GM12878 (cell line): ENCODE data around the gene LIPE. TPM values are rescaled to one million over a fixed set of nuclear protein-coding genes. Genes with fewer than 3 reads are reported as not detected.

Experiments used
- ATAC-seq: fragments of 200-7000 bp; cut with Tn5 transposase; 3 replicates; pipeline ENCODE4 v1.9.1; 2020; ENCODE audit warnings: mild to moderate bottlenecking, moderate library complexity
- BruUV-seq: library from RNA; stranded (reverse); fragments of 400-500 nt; replicated peaks from 2 replicates; lab custom pipeline; 2021; lab: Mats Ljungman, UMichigan
- CTCF ChIA-PET: fragments of 300-600 bp; sonication (Branson Sonifier 250); formaldehyde crosslinking; extraction: SDS; loops from one replicate; lab custom pipeline; 2021; ENCODE audit warnings: inconsistent platforms; lab: Yijun Ruan, JAX
- POLR2A ChIA-PET: fragments of 350-600 bp; formaldehyde crosslinking; extraction: SDS; loops from one replicate; lab custom pipeline; 2021; ENCODE audit warnings: inconsistent platforms; lab: Charles Lee
- RAD21 ChIA-PET: fragments of 300-600 bp; sonication (Branson Sonifier 250); formaldehyde crosslinking; loops from one replicate; lab custom pipeline; 2023; ENCODE audit warnings: antibody characterized with exemption; ENCODE audit not compliant: unreplicated experiment; lab: Charles Lee
- SMC1A ChIA-PET: fragments of 300-600 bp; sonication (Branson Sonifier 250); formaldehyde crosslinking; loops from one replicate; lab custom pipeline; 2023; ENCODE audit not compliant: unreplicated experiment, uncharacterized antibody; lab: Charles Lee
- DNase-seq: peaks from one replicate; pipeline ENCODE4 v3.0.0-alpha.2; 2011; ENCODE audit warnings: low read depth, low spot score
- FAIRE-seq: peaks from 3 replicates; lab custom pipeline; 2011; peaks lifted over from hg19 to GRCh38; lab: Jason Lieb, UNC
- H2AFZ ChIP-seq: 2 replicates; pipeline ENCODE4 v1.6.0; 2011; ENCODE audit warnings: low read depth, low read length, control low read depth; ENCODE audit not compliant: control insufficient read depth
- H3K27ac ChIP-seq: 2 replicates; pipeline ENCODE4 v1.5.1; 2011; ENCODE audit warnings: control low read depth; ENCODE audit not compliant: control insufficient read depth, insufficient read depth
- H3K27me3 ChIP-seq, 2 experiments: replicated peaks in 1 of 2; 2 replicates each; pipeline versions ENCODE4 v1.6.0 to v1.6.1; 2011; ENCODE audit warnings: low read length in 1 of 2; ENCODE audit not compliant: control insufficient read depth in 2 of 2, insufficient read depth in 2 of 2
- H3K36me3 ChIP-seq, 2 experiments: 2 replicates each; pipeline ENCODE4 v1.5.1; 2011; ENCODE audit warnings: low read length in 1 of 2; ENCODE audit not compliant: control insufficient read depth in 2 of 2, insufficient read depth in 2 of 2
- H3K4me1 ChIP-seq: 2 replicates; pipeline ENCODE4 v1.6.1; 2011; ENCODE audit warnings: mild to moderate bottlenecking, low read length, moderate library complexity, mixed read lengths; ENCODE audit not compliant: control insufficient read depth, insufficient read depth
- H3K4me2 ChIP-seq: 2 replicates; pipeline ENCODE4 v1.6.0; 2011; ENCODE audit warnings: control low read depth; ENCODE audit not compliant: control insufficient read depth, insufficient read depth
- H3K4me3 ChIP-seq: fragments of 200-600 bp; sonication (generic); 2 replicates; pipeline ENCODE4 v1.5.1; 2016
- H3K79me2 ChIP-seq: 2 replicates; pipeline ENCODE4 v1.6.0; 2011; ENCODE audit warnings: low read length; ENCODE audit not compliant: control insufficient read depth, insufficient read depth
- H3K9ac ChIP-seq: 2 replicates; pipeline ENCODE4 v1.8.0; 2011; ENCODE audit warnings: low read length, control low read depth, mixed read lengths; ENCODE audit not compliant: control insufficient read depth, insufficient read depth
- H3K9me3 ChIP-seq: replicated peaks from 3 replicates; pipeline ENCODE4 v1.5.1; 2011; ENCODE audit warnings: mild to moderate bottlenecking, low read length; ENCODE audit not compliant: control insufficient read depth, insufficient read depth
- H4K20me1 ChIP-seq: 2 replicates; pipeline ENCODE4 v1.6.0; 2011; ENCODE audit not compliant: control insufficient read depth, insufficient read depth
- BACH1 ChIP-seq: fragments of 450-650 bp; IDR thresholded peaks from 2 replicates; pipeline ENCODE4 v1.6.1; 2017; ENCODE audit warnings: mild to moderate bottlenecking, borderline replicate concordance
- CEBPB ChIP-seq, 2 experiments: fragments of 150-350 bp in 1 of 2; IDR thresholded peaks; 2 replicates each; pipeline ENCODE4 v1.6.1; 2012 to 2014; ENCODE audit warnings: low read depth in 2 of 2, low read length in 2 of 2, borderline replicate concordance in 1 of 2, inconsistent platforms in 1 of 2
- MLLT1 ChIP-seq: fragments of 450-650 bp; IDR thresholded peaks from 2 replicates; pipeline ENCODE4 v1.6.1; 2016; ENCODE audit warnings: mild to moderate bottlenecking
- NFIC ChIP-seq: IDR thresholded peaks from 2 replicates; pipeline ENCODE4 v1.6.1; 2012; ENCODE audit warnings: low read depth, mild to moderate bottlenecking, inconsistent platforms, low read length, moderate library complexity
- RFX5 ChIP-seq: IDR thresholded peaks from 2 replicates; pipeline ENCODE4 v1.6.1; 2011; ENCODE audit warnings: low read depth, low read length, improper control_type of control experiment
- SREBF1 ChIP-seq: IDR thresholded peaks from 2 replicates; pipeline ENCODE4 v1.6.1; 2012; ENCODE audit warnings: mild to moderate bottlenecking, low read length
- SREBF2 ChIP-seq: IDR thresholded peaks from 2 replicates; pipeline ENCODE4 v1.6.1; 2012; ENCODE audit warnings: mild to moderate bottlenecking, low read length
- STAT1 ChIP-seq: fragments of 450-650 bp; conservative IDR thresholded peaks from 2 replicates; pipeline ENCODE4 v1.6.1; 2014; ENCODE audit warnings: antibody characterized with exemption, mild to moderate bottlenecking
- TBL1XR1 ChIP-seq: IDR thresholded peaks from 2 replicates; pipeline ENCODE4 v1.6.1; 2012; ENCODE audit warnings: low read depth, low read length, improper control_type of control experiment
- WGBS: methylation state at CpG from one replicate; pipeline ENCODE4 v1.1.6; 2016; ENCODE audit warnings: low lambda C conversion rate; ENCODE audit not compliant: insufficient replicate concordance, insufficient coverage; ENCODE audit errors: missing lambda C conversion rate; 5-methylcytosine and 5-hydroxymethylcytosine counted together
- in situ Hi-C: fragments of 300-500 bp; cut with MboI; formaldehyde crosslinking; loops from 9 replicates; pipeline ENCODE4 v1.14.3; 2018; ENCODE audit warnings: mixed read lengths
- intact Hi-C: fragments of 100-400 bp; cut with micrococcal nuclease; formaldehyde crosslinking; loops from one replicate; pipeline ENCODE4 v1.14.2; 2022; ENCODE audit not compliant: unreplicated experiment
- polyA plus RNA-seq, 11 experiments: library from polyadenylated mRNA; depleted of rRNA in 4 of 11; unstranded in 6 of 11; stranded (reverse) in 5 of 11; fragments of >200 nt; fragmentation: Nextera tagmentation in 4 of 11; fragmentation: Illumina TruSeq in 1 of 11; extraction: Ambion mirVana in 4 of 11; extraction: Trizol in 1 of 11; gene quantifications; 1 replicate in 1 of 11; 2 replicates in 10 of 11; pipeline versions ENCODE4 v1.2.1 to v1.2.3, GENCODE V29; 2011 to 2016; ENCODE audit warnings: inconsistent platforms in 2 of 11, missing spikeins in 2 of 11, low read depth in 1 of 11
- total RNA-seq, 4 experiments: library from RNA; depleted of rRNA in 3 of 4; stranded (reverse); fragments of >200 nt in 3 of 4; fragmentation: Illumina TruSeq in 1 of 4; extraction: Trizol in 1 of 4; gene quantifications; 2 replicates each; pipeline versions ENCODE4 v1.2.1 to v1.2.3, GENCODE V29; 2013 to 2021
- TF ChIP-seq, protein P1 (sequence below): fragments of 150-350 bp; IDR thresholded peaks from 2 replicates; pipeline ENCODE4 v1.6.1; 2016; ENCODE audit warnings: low read depth, low read length

The LIPE gene
- total and polyA plus RNA-seq, 10 of the 15 experiments (the other 5 are each of a cell fraction or from before 2014, with no cell fraction given): 0.02 to 33.3 (median 9.5) TPM

DNA sequence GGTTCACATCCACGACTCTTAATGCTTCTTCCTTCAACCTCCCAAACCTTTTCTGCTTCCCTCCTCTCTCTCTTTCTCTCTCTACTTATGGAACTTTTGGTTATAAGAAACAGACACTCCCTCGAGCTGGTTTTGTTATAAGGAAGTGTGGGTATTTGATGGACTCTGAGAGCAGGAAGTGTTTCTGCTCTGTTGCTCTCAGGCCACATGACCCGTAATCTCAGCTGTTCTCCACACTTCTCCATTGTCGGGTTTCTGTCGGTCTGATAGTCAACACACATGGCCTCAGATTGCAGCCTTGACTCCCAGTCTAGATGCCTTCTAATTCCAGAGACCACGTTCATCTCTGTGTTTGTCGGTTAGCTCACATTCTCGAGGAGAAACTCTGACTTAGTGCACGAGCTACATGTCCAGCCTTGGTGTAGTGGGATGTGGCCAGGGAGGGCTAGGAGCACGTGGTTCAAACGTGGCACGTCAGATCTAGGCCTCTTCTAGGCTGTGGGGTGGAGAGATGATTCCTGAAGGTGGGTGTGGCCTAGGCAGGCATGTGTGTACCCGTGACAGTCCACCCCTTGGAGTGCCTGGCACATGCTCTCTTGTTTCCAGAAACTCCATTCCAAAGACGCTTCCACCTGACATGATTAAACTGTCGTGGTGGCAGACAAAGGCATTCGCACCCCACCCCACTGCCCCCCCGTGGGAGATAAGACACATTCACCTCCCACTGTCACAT lies 63.4 kb downstream of the LIPE start (continued):
- no peak for TF ChIP-seq CEBPB (IDR thresholded peaks at IDR 0.05; ENCODE audit: borderline replicate concordance in 1 of 2, low read depth in 2 of 2, low read length in 2 of 2)
- TF ChIP-seq MLLT1: peak; percentile 47; the same call in 1 of the 2 replicates
- no peak for TF ChIP-seq BACH1
- TF ChIP-seq RFX5: no peak
- no peak for TF ChIP-seq SREBF1
- TF ChIP-seq, all 136 proteins: peak for 14

GRCh38 chr19:42362891-42363440 lies 64.2 kb downstream of the LIPE start:
- WGBS: 91% methylated on average over 13 of the region's 13 CpGs
- Histone ChIP-seq H3K27ac (no peak overlapping the region), H3K4me2 (no peak overlapping the region), H4K20me1 (no peaks in the 10 kb centered on the region), H3K9ac (no peak overlapping the region), H2AFZ (no peak overlapping the region; the same call in 1 of the 2 replicates), H3K36me3 (no peaks in the 10 kb centered on the region; a peak in 1 of 4 replicates), H3K9me3 (peaks cover 6% of the 10 kb centered on the region; the same call in 1 of the 3 replicates), H3K4me3 (no peak overlapping the region), H3K27me3 (no peaks in the 10 kb centered on the region), H3K79me2 (no peaks in the 10 kb centered on the region), H3K4me1 (peaks cover 4% of the 10 kb centered on the region)
- intact Hi-C loops: no loop called here
- SMC1A ChIA-PET: no interaction called here
- FAIRE-seq (no peak), ATAC-seq (no peak), DNase-seq (no peak)
- RAD21 ChIA-PET: no interaction called here
- POLR2A ChIA-PET: no interaction called here
- CTCF ChIA-PET: no interaction called here
- TF ChIP-seq NFIC: no peak
- TF ChIP-seq SREBF2: no peak
- TF ChIP-seq STAT1: no peak
- TF ChIP-seq, protein P1, sequence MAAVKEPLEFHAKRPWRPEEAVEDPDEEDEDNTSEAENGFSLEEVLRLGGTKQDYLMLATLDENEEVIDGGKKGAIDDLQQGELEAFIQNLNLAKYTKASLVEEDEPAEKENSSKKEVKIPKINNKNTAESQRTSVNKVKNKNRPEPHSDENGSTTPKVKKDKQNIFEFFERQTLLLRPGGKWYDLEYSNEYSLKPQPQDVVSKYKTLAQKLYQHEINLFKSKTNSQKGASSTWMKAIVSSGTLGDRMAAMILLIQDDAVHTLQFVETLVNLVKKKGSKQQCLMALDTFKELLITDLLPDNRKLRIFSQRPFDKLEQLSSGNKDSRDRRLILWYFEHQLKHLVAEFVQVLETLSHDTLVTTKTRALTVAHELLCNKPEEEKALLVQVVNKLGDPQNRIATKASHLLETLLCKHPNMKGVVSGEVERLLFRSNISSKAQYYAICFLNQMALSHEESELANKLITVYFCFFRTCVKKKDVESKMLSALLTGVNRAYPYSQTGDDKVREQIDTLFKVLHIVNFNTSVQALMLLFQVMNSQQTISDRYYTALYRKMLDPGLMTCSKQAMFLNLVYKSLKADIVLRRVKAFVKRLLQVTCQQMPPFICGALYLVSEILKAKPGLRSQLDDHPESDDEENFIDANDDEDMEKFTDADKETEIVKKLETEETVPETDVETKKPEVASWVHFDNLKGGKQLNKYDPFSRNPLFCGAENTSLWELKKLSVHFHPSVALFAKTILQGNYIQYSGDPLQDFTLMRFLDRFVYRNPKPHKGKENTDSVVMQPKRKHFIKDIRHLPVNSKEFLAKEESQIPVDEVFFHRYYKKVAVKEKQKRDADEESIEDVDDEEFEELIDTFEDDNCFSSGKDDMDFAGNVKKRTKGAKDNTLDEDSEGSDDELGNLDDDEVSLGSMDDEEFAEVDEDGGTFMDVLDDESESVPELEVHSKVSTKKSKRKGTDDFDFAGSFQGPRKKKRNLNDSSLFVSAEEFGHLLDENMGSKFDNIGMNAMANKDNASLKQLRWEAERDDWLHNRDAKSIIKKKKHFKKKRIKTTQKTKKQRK: no peak
- TF ChIP-seq TBL1XR1: no peak
- no TSS peak for BruUV-seq
- in situ Hi-C loops: no loop called here
